HepG2 (cell line): ENCODE results near the gene ANTXR1. TPM values are rescaled to one million over a fixed set of nuclear protein-coding genes. Genes with fewer than 3 reads are reported as not detected.

Source experiments
- HES4 ChIP-seq: sonication (generic); formaldehyde crosslinking; IDR thresholded peaks from 2 replicates; pipeline ENCODE4 v1.9.0; 2021; ENCODE audit warnings: mild to moderate bottlenecking, missing genetic modification reagents, borderline replicate concordance
- IKZF4 ChIP-seq: sonication (generic); formaldehyde crosslinking; IDR thresholded peaks from 2 replicates; pipeline ENCODE4 v1.5.1; 2020; ENCODE audit warnings: borderline replicate concordance, mild to moderate bottlenecking, low read depth, missing genetic modification reagents; ENCODE audit errors: not compliant biosample characterization
- KDM1A ChIP-seq: IDR thresholded peaks from 2 replicates; pipeline ENCODE4 v1.6.1; 2016; ENCODE audit warnings: missing compliant biosample characterization
- KDM2A ChIP-seq: sonication (generic); formaldehyde crosslinking; IDR thresholded peaks from 2 replicates; pipeline ENCODE4 v1.4.0; 2020; ENCODE audit warnings: low read depth, missing genetic modification reagents, borderline replicate concordance
- NPAS2 ChIP-seq: sonication (generic); formaldehyde crosslinking; IDR thresholded peaks from 2 replicates; pipeline ENCODE4 v1.8.0; 2022; ENCODE audit warnings: mild to moderate bottlenecking, missing genetic modification reagents, borderline replicate concordance
- TBX3 ChIP-seq: fragments of 450-650 bp; IDR thresholded peaks from 2 replicates; pipeline ENCODE4 v1.6.1; 2017; ENCODE audit warnings: antibody characterized with exemption, mild to moderate bottlenecking, inconsistent platforms, borderline replicate concordance
- ZBTB21 ChIP-seq: sonication (generic); formaldehyde crosslinking; IDR thresholded peaks from 2 replicates; pipeline ENCODE4 v1.4.0; 2020; ENCODE audit warnings: missing genetic modification reagents
- ZNF772 ChIP-seq: sonication (generic); formaldehyde crosslinking; IDR thresholded peaks from 2 replicates; pipeline ENCODE4 v1.5.0; 2020; ENCODE audit warnings: mild to moderate bottlenecking, missing genetic modification reagents
- ZSCAN22 ChIP-seq: sonication (generic); formaldehyde crosslinking; IDR thresholded peaks from 2 replicates; pipeline ENCODE4 v1.4.0; 2020; ENCODE audit warnings: mild to moderate bottlenecking, missing genetic modification reagents
- polyA plus RNA-seq, 8 experiments: library from polyadenylated mRNA; depleted of rRNA in 3 of 8; stranded (reverse) in 7 of 8; unstranded in 1 of 8; fragments of >200 nt; fragmentation: Illumina TruSeq in 4 of 8; extraction: Trizol in 4 of 8; gene quantifications; 2 replicates each; pipeline versions ENCODE4 v1.2.1 to v1.2.3, GENCODE V29; 2011 to 2016; ENCODE audit warnings: low read depth in 4 of 8, missing spikeins in 1 of 8, mixed read lengths in 1 of 8; ENCODE audit not compliant: insufficient read depth in 1 of 8
- total RNA-seq, 5 experiments: library from RNA; depleted of rRNA; stranded (reverse); fragments of >200 nt; fragmentation: Illumina TruSeq; extraction: Trizol; gene quantifications; 2 replicates each; pipeline ENCODE4 v1.2.3, GENCODE V29; 2016; ENCODE audit warnings: low read depth in 1 of 5
- TF ChIP-seq, protein P1 (sequence below): sonication (generic); formaldehyde crosslinking; IDR thresholded peaks from 2 replicates; pipeline ENCODE4 v1.8.1; 2023; ENCODE audit warnings: mild to moderate bottlenecking, inconsistent platforms, moderate library complexity, missing genetic modification reagents, borderline replicate concordance
- TF ChIP-seq, protein P2 (sequence below), 2 experiments: fragments of 450-650 bp in 1 of 2; sonication (generic) in 1 of 2; formaldehyde crosslinking in 1 of 2; IDR thresholded peaks; 2 replicates each; pipeline versions ENCODE4 v1.6.1 to v1.8.0; 2016 to 2022; ENCODE audit warnings: antibody characterized with exemption in 1 of 2, mild to moderate bottlenecking in 1 of 2, missing genetic modification reagents in 1 of 2
- TF ChIP-seq, protein P3 (sequence below): fragments of 450-650 bp; IDR thresholded peaks from 2 replicates; pipeline ENCODE4 v1.6.1; 2017

The ANTXR1 gene
- total and polyA plus RNA-seq, 2 of the 13 experiments (the other 11 are each of a cell fraction or from before 2014, with no cell fraction given): 4.5 to 12.7 TPM

DNA sequence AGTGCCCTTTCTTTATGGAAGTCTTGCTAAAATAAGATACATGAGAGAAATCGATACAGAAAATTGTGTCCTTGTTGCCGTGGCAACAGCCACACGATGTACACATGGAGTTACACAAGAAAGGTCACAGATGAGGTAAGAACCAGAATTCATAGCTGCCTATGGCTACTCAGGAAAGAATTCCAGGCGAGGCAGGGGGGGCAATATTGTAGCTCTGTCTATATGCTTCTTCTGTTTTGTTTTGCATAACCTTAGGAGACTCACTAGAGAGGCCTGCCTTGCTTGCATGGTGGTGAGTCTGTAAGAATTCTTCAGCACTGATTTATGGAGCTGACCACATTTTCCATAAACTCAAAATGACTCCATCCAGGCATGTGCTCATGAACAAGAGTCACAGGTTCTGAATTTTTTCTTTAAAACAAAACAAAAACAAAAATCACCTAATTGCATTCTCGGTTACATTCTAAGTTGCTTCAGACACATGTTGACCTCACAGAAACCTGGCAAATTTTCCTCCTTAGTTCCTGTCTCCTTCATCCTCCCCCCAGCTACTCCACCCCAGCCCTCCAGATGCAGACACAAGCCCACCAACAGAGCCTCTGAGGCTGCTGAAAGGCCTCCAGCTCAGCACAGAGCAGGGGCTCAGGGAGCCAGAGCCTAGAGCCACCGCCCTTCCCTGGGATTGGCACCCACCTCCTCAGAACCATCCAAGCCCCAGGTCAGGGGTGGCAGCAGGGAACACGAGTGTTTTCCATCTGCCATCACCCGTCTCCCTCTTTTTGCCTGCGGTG lies 183.5 kb downstream of the ANTXR1 start (continued):
- TF ChIP-seq, protein P1, sequence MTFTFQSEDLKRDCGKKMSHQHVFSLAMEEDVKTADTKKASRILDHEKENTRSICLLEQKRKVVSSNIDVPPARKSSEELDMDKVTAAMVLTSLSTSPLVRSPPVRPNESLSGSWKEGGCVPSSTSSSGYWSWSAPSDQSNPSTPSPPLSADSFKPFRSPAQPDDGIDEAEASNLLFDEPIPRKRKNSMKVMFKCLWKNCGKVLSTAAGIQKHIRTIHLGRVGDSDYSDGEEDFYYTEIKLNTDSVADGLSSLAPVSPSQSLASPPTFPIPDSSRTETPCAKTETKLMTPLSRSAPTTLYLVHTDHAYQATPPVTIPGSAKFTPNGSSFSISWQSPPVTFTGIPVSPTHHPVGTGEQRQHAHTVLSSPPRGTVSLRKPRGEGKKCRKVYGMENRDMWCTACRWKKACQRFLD (CRISPR knock-in tag): no peak
- TF ChIP-seq IKZF4 (no peak), KDM1A (CRISPR knock-in tag) (0 out of 2 replicates have a peak, but pooled peaks have one; percentile 17), ZBTB21 (no peak), HES4 (no peak), KDM2A (CRISPR knock-in tag) (no peak), ZSCAN22 (CRISPR knock-in tag) (no peak), NPAS2 (CRISPR knock-in tag) (no peak), TBX3 (no peak), ZNF772 (no peak)
- TF ChIP-seq, protein P2, sequence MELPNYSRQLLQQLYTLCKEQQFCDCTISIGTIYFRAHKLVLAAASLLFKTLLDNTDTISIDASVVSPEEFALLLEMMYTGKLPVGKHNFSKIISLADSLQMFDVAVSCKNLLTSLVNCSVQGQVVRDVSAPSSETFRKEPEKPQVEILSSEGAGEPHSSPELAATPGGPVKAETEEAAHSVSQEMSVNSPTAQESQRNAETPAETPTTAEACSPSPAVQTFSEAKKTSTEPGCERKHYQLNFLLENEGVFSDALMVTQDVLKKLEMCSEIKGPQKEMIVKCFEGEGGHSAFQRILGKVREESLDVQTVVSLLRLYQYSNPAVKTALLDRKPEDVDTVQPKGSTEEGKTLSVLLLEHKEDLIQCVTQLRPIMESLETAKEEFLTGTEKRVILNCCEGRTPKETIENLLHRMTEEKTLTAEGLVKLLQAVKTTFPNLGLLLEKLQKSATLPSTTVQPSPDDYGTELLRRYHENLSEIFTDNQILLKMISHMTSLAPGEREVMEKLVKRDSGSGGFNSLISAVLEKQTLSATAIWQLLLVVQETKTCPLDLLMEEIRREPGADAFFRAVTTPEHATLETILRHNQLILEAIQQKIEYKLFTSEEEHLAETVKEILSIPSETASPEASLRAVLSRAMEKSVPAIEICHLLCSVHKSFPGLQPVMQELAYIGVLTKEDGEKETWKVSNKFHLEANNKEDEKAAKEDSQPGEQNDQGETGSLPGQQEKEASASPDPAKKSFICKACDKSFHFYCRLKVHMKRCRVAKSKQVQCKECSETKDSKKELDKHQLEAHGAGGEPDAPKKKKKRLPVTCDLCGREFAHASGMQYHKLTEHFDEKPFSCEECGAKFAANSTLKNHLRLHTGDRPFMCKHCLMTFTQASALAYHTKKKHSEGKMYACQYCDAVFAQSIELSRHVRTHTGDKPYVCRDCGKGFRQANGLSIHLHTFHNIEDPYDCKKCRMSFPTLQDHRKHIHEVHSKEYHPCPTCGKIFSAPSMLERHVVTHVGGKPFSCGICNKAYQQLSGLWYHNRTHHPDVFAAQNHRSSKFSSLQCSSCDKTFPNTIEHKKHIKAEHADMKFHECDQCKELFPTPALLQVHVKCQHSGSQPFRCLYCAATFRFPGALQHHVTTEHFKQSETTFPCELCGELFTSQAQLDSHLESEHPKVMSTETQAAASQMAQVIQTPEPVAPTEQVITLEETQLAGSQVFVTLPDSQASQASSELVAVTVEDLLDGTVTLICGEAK (IDR thresholded peaks at IDR 0.05): no peak
- TF ChIP-seq, protein P2 (CRISPR knock-in tag; IDR thresholded peaks at IDR 0.05): no peak
- TF ChIP-seq, protein P3, sequence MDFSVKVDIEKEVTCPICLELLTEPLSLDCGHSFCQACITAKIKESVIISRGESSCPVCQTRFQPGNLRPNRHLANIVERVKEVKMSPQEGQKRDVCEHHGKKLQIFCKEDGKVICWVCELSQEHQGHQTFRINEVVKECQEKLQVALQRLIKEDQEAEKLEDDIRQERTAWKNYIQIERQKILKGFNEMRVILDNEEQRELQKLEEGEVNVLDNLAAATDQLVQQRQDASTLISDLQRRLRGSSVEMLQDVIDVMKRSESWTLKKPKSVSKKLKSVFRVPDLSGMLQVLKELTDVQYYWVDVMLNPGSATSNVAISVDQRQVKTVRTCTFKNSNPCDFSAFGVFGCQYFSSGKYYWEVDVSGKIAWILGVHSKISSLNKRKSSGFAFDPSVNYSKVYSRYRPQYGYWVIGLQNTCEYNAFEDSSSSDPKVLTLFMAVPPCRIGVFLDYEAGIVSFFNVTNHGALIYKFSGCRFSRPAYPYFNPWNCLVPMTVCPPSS: no peak
